H9 (cell line): Measurements from ENCODE around the gene GLYR1. TPM values are rescaled to one million over a fixed set of nuclear protein-coding genes. Genes with fewer than 3 reads are reported as not detected.

Source experiments
- DNase-seq: peaks from one replicate; pipeline ENCODE4 v3.0.0-alpha.2; 2017
- H2AFZ ChIP-seq: one replicate; pipeline ENCODE4 v1.6.1; 2013; ENCODE audit warnings: mild to moderate bottlenecking, low read length, control low read depth, moderate library complexity
- H2AK5ac ChIP-seq: 2 replicates; pipeline ENCODE4 v1.6.1; 2013; ENCODE audit warnings: low read length, control low read depth, mixed read lengths; ENCODE audit not compliant: insufficient read length
- H2BK120ac ChIP-seq: one replicate; pipeline ENCODE4 v1.6.1; 2013; ENCODE audit warnings: low read depth, mild to moderate bottlenecking, low read length, control low read depth, inconsistent platforms; ENCODE audit not compliant: poor library complexity, severe bottlenecking
- H2BK12ac ChIP-seq: 2 replicates; pipeline ENCODE4 v1.6.1; 2013; ENCODE audit warnings: low read length, control low read depth, mixed read lengths, low read depth; ENCODE audit not compliant: insufficient read length
- H2BK15ac ChIP-seq: 2 replicates; pipeline ENCODE4 v1.6.1; 2013; ENCODE audit warnings: low read depth, low read length, control low read depth
- H2BK20ac ChIP-seq: one replicate; pipeline ENCODE4 v1.6.1; 2013; ENCODE audit warnings: low read depth, mild to moderate bottlenecking, low read length, control low read depth, inconsistent platforms; ENCODE audit not compliant: poor library complexity, severe bottlenecking
- H2BK5ac ChIP-seq: 2 replicates; pipeline ENCODE4 v1.6.1; 2013; ENCODE audit warnings: low read length, control low read depth, mixed read lengths; ENCODE audit not compliant: insufficient read length
- H3K14ac ChIP-seq: 2 replicates; pipeline ENCODE4 v1.6.1; 2013; ENCODE audit warnings: low read length, control low read depth; ENCODE audit not compliant: insufficient read depth
- H3K18ac ChIP-seq: 2 replicates; pipeline ENCODE4 v1.6.1; 2013; ENCODE audit warnings: low read depth, mild to moderate bottlenecking, mixed read lengths, low read length, control low read depth; ENCODE audit not compliant: insufficient read length
- H3K23ac ChIP-seq: 2 replicates; pipeline ENCODE4 v1.6.1; 2013; ENCODE audit warnings: low read length, control low read depth, mixed read lengths, low read depth; ENCODE audit not compliant: insufficient read length
- H3K23me2 ChIP-seq: 2 replicates; pipeline ENCODE4 v1.6.1; 2013; ENCODE audit warnings: low read depth, mild to moderate bottlenecking, mixed read lengths, low read length, control low read depth; ENCODE audit not compliant: insufficient read length, poor library complexity, severe bottlenecking
- H3K27ac ChIP-seq: 2 replicates; pipeline ENCODE4 v1.5.1; 2013; ENCODE audit warnings: low read length, control low read depth, mixed read lengths, low read depth; ENCODE audit not compliant: insufficient read length
- H3K27me3 ChIP-seq: 2 replicates; pipeline ENCODE4 v1.6.1; 2013; ENCODE audit warnings: low read length, control low read depth, inconsistent platforms; ENCODE audit not compliant: insufficient read depth
- H3K4ac ChIP-seq: 2 replicates; pipeline ENCODE4 v1.6.1; 2013; ENCODE audit warnings: low read depth, mild to moderate bottlenecking, control low read depth, inconsistent platforms, low read length, moderate library complexity
- H3K4me1 ChIP-seq: 2 replicates; pipeline ENCODE4 v1.6.1; 2013; ENCODE audit warnings: low read length, control low read depth, inconsistent platforms; ENCODE audit not compliant: insufficient read depth
- H3K4me2 ChIP-seq: 2 replicates; pipeline ENCODE4 v1.6.1; 2013; ENCODE audit warnings: low read length, control low read depth, mixed read lengths; ENCODE audit not compliant: insufficient read length, insufficient read depth
- H3K56ac ChIP-seq: 2 replicates; pipeline ENCODE4 v1.6.1; 2013; ENCODE audit warnings: low read depth, mild to moderate bottlenecking, mixed read lengths, low read length, control low read depth; ENCODE audit not compliant: insufficient read length
- H3K79me1 ChIP-seq: 2 replicates; pipeline ENCODE4 v1.6.1; 2013; ENCODE audit warnings: low read depth, mild to moderate bottlenecking, moderate library complexity, low read length, control low read depth, inconsistent platforms; ENCODE audit not compliant: insufficient read depth, poor library complexity, severe bottlenecking
- H3K79me2 ChIP-seq: 2 replicates; pipeline ENCODE4 v1.6.1; 2013; ENCODE audit warnings: low read length, control low read depth, inconsistent platforms; ENCODE audit not compliant: insufficient read depth
- H3K9ac ChIP-seq: 2 replicates; pipeline ENCODE4 v1.6.1; 2013; ENCODE audit warnings: low read length, control low read depth, mixed read lengths; ENCODE audit not compliant: insufficient read length; ENCODE audit errors: extremely low read depth
- H3K9me3 ChIP-seq: one replicate; pipeline ENCODE4 v1.6.1; 2013; ENCODE audit warnings: low read depth, low read length, inconsistent platforms; ENCODE audit not compliant: control insufficient read depth
- H3T11ph ChIP-seq: one replicate; pipeline ENCODE4 v1.6.1; 2013; ENCODE audit warnings: mild to moderate bottlenecking, low read length, control low read depth, inconsistent platforms
- H4K20me1 ChIP-seq: one replicate; pipeline ENCODE4 v1.6.1; 2013; ENCODE audit not compliant: control insufficient read depth, insufficient read length, insufficient read depth
- H4K5ac ChIP-seq: 2 replicates; pipeline ENCODE4 v1.6.1; 2013; ENCODE audit warnings: low read depth, mild to moderate bottlenecking, mixed read lengths, low read length, control low read depth; ENCODE audit not compliant: insufficient read length
- H4K8ac ChIP-seq: replicated peaks from 2 replicates; pipeline ENCODE4 v1.6.1; 2013; ENCODE audit warnings: low read length, control low read depth, mixed read lengths, low read depth; ENCODE audit not compliant: insufficient read length
- H4K91ac ChIP-seq: 2 replicates; pipeline ENCODE4 v1.6.1; 2013; ENCODE audit warnings: low read depth, mild to moderate bottlenecking, moderate library complexity, mixed read lengths, low read length, control low read depth; ENCODE audit not compliant: insufficient read length
- H3K27ac Mint-ChIP-seq, 3 experiments: 2 replicates in 2 of 3; 3 replicates in 1 of 3; pipeline ENCODE4 v1.8.0; 2020 to 2021; ENCODE audit warnings: mixed read lengths in 3 of 3, mild to moderate bottlenecking in 1 of 3, moderate library complexity in 1 of 3
- H3K27me3 Mint-ChIP-seq: 2 replicates; pipeline ENCODE4 v1.8.0; 2021; ENCODE audit warnings: low read depth, mild to moderate bottlenecking, moderate library complexity, mixed read lengths
- H3K36me3 Mint-ChIP-seq, 3 experiments: 2 replicates in 2 of 3; 3 replicates in 1 of 3; pipeline ENCODE4 v1.8.0; 2020 to 2021; ENCODE audit warnings: low read depth in 3 of 3, mixed read lengths in 3 of 3; ENCODE audit not compliant: insufficient read depth in 1 of 3
- H3K4me1 Mint-ChIP-seq, 2 experiments: 2 replicates each; pipeline ENCODE4 v1.8.0; 2020; ENCODE audit warnings: mixed read lengths in 2 of 2
- H3K4me3 Mint-ChIP-seq, 2 experiments: 2 replicates in 1 of 2; 3 replicates in 1 of 2; pipeline ENCODE4 v1.8.0; 2020 to 2021; ENCODE audit warnings: mild to moderate bottlenecking in 2 of 2, mixed read lengths in 2 of 2, moderate library complexity in 1 of 2
- H3K9me3 Mint-ChIP-seq, 2 experiments: 2 replicates in 1 of 2; 3 replicates in 1 of 2; pipeline ENCODE4 v1.8.0; 2020; ENCODE audit warnings: mild to moderate bottlenecking in 2 of 2, mixed read lengths in 2 of 2, moderate library complexity in 1 of 2
- WGBS: extraction: QIAGEN DNeasy Blood & Tissue Kit; methylation state at CpG from one replicate; pipeline ENCODE4 v1.1.7; 2013; ENCODE audit warnings: missing lambda C conversion rate, low lambda C conversion rate, mixed read lengths; ENCODE audit not compliant: insufficient read length; ENCODE audit errors: extremely low coverage; 5-methylcytosine and 5-hydroxymethylcytosine counted together
- total RNA-seq: library from RNA; stranded (reverse); gene quantifications from 2 replicates; pipeline ENCODE4 v1.2.1, GENCODE V29; 2021
- TF ChIP-seq, protein P1 (sequence below): fragments of 200-600 bp; sonication (generic); conservative IDR thresholded peaks from 3 replicates; pipeline ENCODE4 v1.8.0; 2021; ENCODE audit warnings: antibody characterized with exemption, mild to moderate bottlenecking

The GLYR1 gene
- total RNA-seq, 1 experiment from 2014 or later = 114 TPM

DNA sequence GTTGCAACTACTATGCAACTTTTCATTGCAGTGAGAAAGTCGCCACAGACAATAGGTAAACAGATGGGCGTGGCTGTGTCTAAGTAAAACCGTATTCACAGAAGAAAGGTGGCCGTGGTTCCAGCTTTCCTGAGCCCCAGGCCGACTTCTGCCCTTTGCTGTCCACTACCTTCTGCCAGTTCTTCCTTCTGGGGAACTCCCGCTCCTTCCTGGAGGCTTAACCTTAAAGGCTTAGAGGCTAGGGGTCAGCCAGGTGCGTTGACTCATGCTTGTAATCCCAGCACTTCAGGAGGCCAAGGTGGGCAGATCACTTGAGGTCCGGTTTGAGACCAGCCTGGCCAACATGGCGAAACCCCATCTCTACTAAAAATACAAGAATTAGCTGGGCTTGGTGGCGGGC lies 56.8 kb downstream of the GLYR1 start:
- Mint-ChIP-seq H3K4me1 (peaks cover 15 to 19% of the 10 kb centered on the region in 2 experiments), H3K4me3 (no peak overlapping the region; a peak in 1 of 5 replicates), H3K9me3 (no peaks in the 10 kb centered on the region), H3K27ac (no peak overlapping the region), H3K36me3 (no peaks in the 10 kb centered on the region), H3K27me3 (no peaks in the 10 kb centered on the region; the same call in 1 of the 2 replicates)
- Histone ChIP-seq H4K91ac (no peak overlapping the region), H3K79me1 (no peaks in the 10 kb centered on the region), H2BK12ac (no peak overlapping the region), H3K9ac (no peak overlapping the region), H3K4me2 (no peak overlapping the region), H3T11ph (no peak overlapping the region), H2BK15ac (no peak overlapping the region), H3K27ac (no peak overlapping the region), H3K18ac (no peak overlapping the region), H4K20me1 (no peaks in the 10 kb centered on the region), H2BK5ac (no peak overlapping the region), H3K79me2 (no peaks in the 10 kb centered on the region), H2AK5ac (no peak overlapping the region), H3K4me1 (peaks cover 3% of the 10 kb centered on the region; the same call in 1 of the 2 replicates), H4K5ac (no peak overlapping the region), H3K23ac (no peak overlapping the region), H3K4ac (no peak overlapping the region), H2AFZ (no peak overlapping the region), H3K27me3 (no peaks in the 10 kb centered on the region), H3K14ac (no peak overlapping the region), H2BK120ac (no peak overlapping the region), H3K23me2 (no peaks in the 10 kb centered on the region), H4K8ac (no peak overlapping the region), H2BK20ac (no peak overlapping the region), H3K9me3 (no peaks in the 10 kb centered on the region), H3K56ac (no peak overlapping the region)
- TF ChIP-seq, protein P1, sequence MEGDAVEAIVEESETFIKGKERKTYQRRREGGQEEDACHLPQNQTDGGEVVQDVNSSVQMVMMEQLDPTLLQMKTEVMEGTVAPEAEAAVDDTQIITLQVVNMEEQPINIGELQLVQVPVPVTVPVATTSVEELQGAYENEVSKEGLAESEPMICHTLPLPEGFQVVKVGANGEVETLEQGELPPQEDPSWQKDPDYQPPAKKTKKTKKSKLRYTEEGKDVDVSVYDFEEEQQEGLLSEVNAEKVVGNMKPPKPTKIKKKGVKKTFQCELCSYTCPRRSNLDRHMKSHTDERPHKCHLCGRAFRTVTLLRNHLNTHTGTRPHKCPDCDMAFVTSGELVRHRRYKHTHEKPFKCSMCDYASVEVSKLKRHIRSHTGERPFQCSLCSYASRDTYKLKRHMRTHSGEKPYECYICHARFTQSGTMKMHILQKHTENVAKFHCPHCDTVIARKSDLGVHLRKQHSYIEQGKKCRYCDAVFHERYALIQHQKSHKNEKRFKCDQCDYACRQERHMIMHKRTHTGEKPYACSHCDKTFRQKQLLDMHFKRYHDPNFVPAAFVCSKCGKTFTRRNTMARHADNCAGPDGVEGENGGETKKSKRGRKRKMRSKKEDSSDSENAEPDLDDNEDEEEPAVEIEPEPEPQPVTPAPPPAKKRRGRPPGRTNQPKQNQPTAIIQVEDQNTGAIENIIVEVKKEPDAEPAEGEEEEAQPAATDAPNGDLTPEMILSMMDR = no peak
- DNase-seq = no peak
- no CpG with 5 or more reads among the region's 10 CpGs for WGBS
